K562 (cell line): ENCODE data around the gene CCDC85C. TPM values are rescaled to one million over a fixed set of nuclear protein-coding genes. Genes with fewer than 3 reads are reported as not detected.
A peak's percentile ranks its signal among the peaks of the same experiment; 100 is the strongest.

Experiments
- ARID1B ChIP-seq: fragments of 450-650 bp; IDR thresholded peaks from 2 replicates; pipeline ENCODE4 v1.6.1; 2016; ENCODE audit warnings: antibody characterized with exemption, mild to moderate bottlenecking, inconsistent platforms
- ATF1 ChIP-seq, 2 experiments: fragments of 450-650 bp in 1 of 2; IDR thresholded peaks; 2 replicates each; pipeline ENCODE4 v1.6.1; 2016; ENCODE audit warnings: missing compliant biosample characterization in 1 of 2, missing genetic modification characterization in 1 of 2
- BHLHE40 ChIP-seq: IDR thresholded peaks from 2 replicates; pipeline ENCODE4 v1.6.1; 2011; ENCODE audit warnings: low read length, improper control_type of control experiment
- BRCA1 ChIP-seq, 2 experiments: fragments of 450-650 bp in 1 of 2; sonication (generic) in 1 of 2; formaldehyde crosslinking in 1 of 2; IDR thresholded peaks; 2 replicates each; pipeline versions ENCODE4 v1.5.0 to v1.6.1; 2017 to 2020; ENCODE audit warnings: mild to moderate bottlenecking in 1 of 2, missing genetic modification reagents in 1 of 2
- CTBP1 ChIP-seq: fragments of 450-650 bp; IDR thresholded peaks from 2 replicates; pipeline ENCODE4 v1.6.1; 2016; ENCODE audit warnings: borderline replicate concordance
- ELF1 ChIP-seq: fragments of 200-800 bp; sonication (Bioruptor generic); IDR thresholded peaks from 2 replicates; pipeline ENCODE4 v1.6.1; 2016; ENCODE audit warnings: missing genetic modification characterization, missing compliant biosample characterization
- FOXA1 ChIP-seq: fragments of 450-650 bp; IDR thresholded peaks from 2 replicates; pipeline ENCODE4 v1.6.1; 2016; ENCODE audit warnings: mild to moderate bottlenecking, borderline replicate concordance
- FOXP1 ChIP-seq: sonication (generic); formaldehyde crosslinking; IDR thresholded peaks from 2 replicates; pipeline ENCODE4 v1.8.0; 2022; ENCODE audit warnings: mild to moderate bottlenecking, missing genetic modification reagents
- GATA2 ChIP-seq: sonication (generic); formaldehyde crosslinking; IDR thresholded peaks from 2 replicates; pipeline ENCODE4 v1.4.0; 2020; ENCODE audit warnings: mild to moderate bottlenecking, missing genetic modification reagents
- HOXB6 ChIP-seq: fragments of 250-450 bp; sonication (Bioruptor Pico); IDR thresholded peaks from 2 replicates; pipeline ENCODE4 v1.5.1; 2022; ENCODE audit warnings: mild to moderate bottlenecking, borderline replicate concordance
- MCM3 ChIP-seq: fragments of 450-650 bp; IDR thresholded peaks from 2 replicates; pipeline ENCODE4 v1.6.1; 2016
- MED1 ChIP-seq: sonication (generic); formaldehyde crosslinking; IDR thresholded peaks from 2 replicates; pipeline ENCODE4 v1.8.1; 2023; ENCODE audit warnings: missing genetic modification reagents, borderline replicate concordance
- MEF2D ChIP-seq: conservative IDR thresholded peaks from 2 replicates; pipeline ENCODE4 v1.6.1; 2016; ENCODE audit warnings: low read depth, missing genetic modification characterization, missing compliant biosample characterization
- MLX ChIP-seq, 2 experiments: fragments of 450-650 bp in 1 of 2; sonication (generic) in 1 of 2; formaldehyde crosslinking; conservative IDR thresholded peaks; 2 replicates each; pipeline versions ENCODE4 v1.4.0 to v1.8.1; 2020 to 2022; ENCODE audit warnings: mild to moderate bottlenecking in 1 of 2, missing genetic modification reagents in 1 of 2
- NFXL1 ChIP-seq: fragments of 450-650 bp; formaldehyde crosslinking; IDR thresholded peaks from 2 replicates; pipeline ENCODE4 v1.4.0; 2021; ENCODE audit warnings: mild to moderate bottlenecking
- PHTF2 ChIP-seq: fragments of 250-450 bp; sonication (Bioruptor Pico); IDR thresholded peaks from 2 replicates; pipeline ENCODE4 v1.5.0; 2021; ENCODE audit warnings: mild to moderate bottlenecking
- POLR2B ChIP-seq: fragments of 450-650 bp; IDR thresholded peaks from 2 replicates; pipeline ENCODE4 v1.6.1; 2018; ENCODE audit warnings: low read depth; ENCODE audit not compliant: partially characterized antibody
- POU5F1 ChIP-seq: fragments of 150-350 bp; IDR thresholded peaks from 2 replicates; pipeline ENCODE4 v1.6.1; 2014; ENCODE audit warnings: borderline replicate concordance, low read length, low read depth, mild to moderate bottlenecking; ENCODE audit not compliant: partially characterized antibody
- RBBP5 ChIP-seq: fragments of 200-600 bp; sonication (generic); IDR thresholded peaks from 2 replicates; pipeline ENCODE4 v1.6.1; 2012; ENCODE audit warnings: borderline replicate concordance, mild to moderate bottlenecking, low read length, control low read depth, inconsistent platforms; ENCODE audit not compliant: insufficient read depth, poor library complexity, severe bottlenecking
- RBM25 ChIP-seq: fragments of 200-400 bp; formaldehyde crosslinking; IDR thresholded peaks from 2 replicates; pipeline ENCODE4 v1.6.1; 2018; ENCODE audit warnings: low read length, low read depth, moderate library complexity; ENCODE audit not compliant: severe bottlenecking
- SAFB ChIP-seq: fragments of 200-400 bp; formaldehyde crosslinking; IDR thresholded peaks from 2 replicates; pipeline ENCODE4 v1.6.1; 2017; ENCODE audit warnings: low read depth, low read length, borderline replicate concordance
- SLC30A9 ChIP-seq: fragments of 250-450 bp; sonication (Bioruptor Pico); IDR thresholded peaks from 2 replicates; pipeline ENCODE4 v1.8.0; 2022; ENCODE audit warnings: mild to moderate bottlenecking, moderate library complexity
- SP1 ChIP-seq: sonication (generic); formaldehyde crosslinking; IDR thresholded peaks from 2 replicates; pipeline ENCODE4 v1.8.1; 2022; ENCODE audit warnings: mild to moderate bottlenecking, missing genetic modification reagents
- STAG1 ChIP-seq: sonication (generic); formaldehyde crosslinking; IDR thresholded peaks from 2 replicates; pipeline ENCODE4 v1.5.0; 2020; ENCODE audit warnings: missing genetic modification reagents, borderline replicate concordance
- TRIM24 ChIP-seq, 2 experiments: fragments of 450-650 bp; IDR thresholded peaks; 2 replicates each; pipeline ENCODE4 v1.6.1; 2016
- ZC3H11A ChIP-seq: IDR thresholded peaks from 2 replicates; pipeline ENCODE4 v1.6.1; 2012; ENCODE audit warnings: low read depth, low read length, improper control_type of control experiment
- ZNF77 ChIP-seq: fragments of 250-450 bp; sonication (Bioruptor Pico); IDR thresholded peaks from 2 replicates; pipeline ENCODE4 v1.5.0; 2020
- ZSCAN32 ChIP-seq: fragments of 450-650 bp; formaldehyde crosslinking; IDR thresholded peaks from 2 replicates; pipeline ENCODE4 v1.4.0; 2020; ENCODE audit warnings: mild to moderate bottlenecking, moderate library complexity
- polyA plus RNA-seq, 8 experiments: library from polyadenylated mRNA; depleted of rRNA in 4 of 8; stranded (reverse) in 5 of 8; unstranded in 3 of 8; fragments of >200 nt; fragmentation: Nextera tagmentation in 2 of 8; fragmentation: Illumina TruSeq in 1 of 8; extraction: Ambion mirVana in 2 of 8; extraction: Trizol in 1 of 8; gene quantifications; 2 replicates each; pipeline versions ENCODE4 v1.2.1 to v1.2.3, GENCODE V29; 2011 to 2014; ENCODE audit warnings: inconsistent platforms in 1 of 8, missing spikeins in 1 of 8
- total RNA-seq, 7 experiments: library from RNA; depleted of rRNA in 6 of 7; stranded (reverse); fragments of >200 nt in 6 of 7; fragmentation: Illumina TruSeq in 2 of 7; extraction: Trizol in 2 of 7; gene quantifications; 2 replicates each; pipeline versions ENCODE4 v1.2.1 to v1.2.3, GENCODE V29; 2011 to 2021; ENCODE audit warnings: low replicate concordance in 1 of 7
- TF ChIP-seq, protein P1 (sequence below): fragments of 250-450 bp; sonication (Bioruptor Pico); IDR thresholded peaks from 2 replicates; pipeline ENCODE4 v1.4.0; 2020; ENCODE audit warnings: borderline replicate concordance

Gene CCDC85C
- total and polyA plus RNA-seq, 9 of the 15 experiments (the other 6 are each of a cell fraction or from before 2014, with no cell fraction given) = 0.18 to 22.0 (median 6.3) TPM

- no peak for TF ChIP-seq MLX (CRISPR knock-in tag; conservative IDR thresholded peaks at IDR 0.05)
- no peak for TF ChIP-seq ZSCAN32 (CRISPR knock-in tag)
- TF ChIP-seq MCM3 = no peak
- TF ChIP-seq BRCA1 (IDR thresholded peaks at IDR 0.05) = no peak
- no peak for TF ChIP-seq BRCA1 (CRISPR knock-in tag; IDR thresholded peaks at IDR 0.05)
- TF ChIP-seq NFXL1 (CRISPR knock-in tag) = no peak
- TF ChIP-seq BHLHE40 = peak; percentile 71
- no peak for TF ChIP-seq ATF1 (CRISPR knock-in tag; IDR thresholded peaks at IDR 0.05)
- peak; percentile 26; the same call in 1 of the 2 replicates for TF ChIP-seq ATF1 (tag; IDR thresholded peaks at IDR 0.05)
- TF ChIP-seq TRIM24 (IDR thresholded peaks at IDR 0.05) = peak; percentile 91 to 95
- no peak for TF ChIP-seq SLC30A9
- TF ChIP-seq MEF2D (tag) = no peak
- peak; percentile 88; the same call in 1 of the 2 replicates for TF ChIP-seq CTBP1
- no peak for TF ChIP-seq STAG1
- peak; percentile 95 for TF ChIP-seq ARID1B
- TF ChIP-seq HOXB6 (CRISPR knock-in tag) = no peak
- peak; percentile 22; the same call in 1 of the 2 replicates for TF ChIP-seq SP1 (CRISPR knock-in tag)
- no peak for TF ChIP-seq ZNF77 (CRISPR knock-in tag)
- no peak for TF ChIP-seq PHTF2 (CRISPR knock-in tag)
- no peak for TF ChIP-seq RBM25
- TF ChIP-seq, protein P1, sequence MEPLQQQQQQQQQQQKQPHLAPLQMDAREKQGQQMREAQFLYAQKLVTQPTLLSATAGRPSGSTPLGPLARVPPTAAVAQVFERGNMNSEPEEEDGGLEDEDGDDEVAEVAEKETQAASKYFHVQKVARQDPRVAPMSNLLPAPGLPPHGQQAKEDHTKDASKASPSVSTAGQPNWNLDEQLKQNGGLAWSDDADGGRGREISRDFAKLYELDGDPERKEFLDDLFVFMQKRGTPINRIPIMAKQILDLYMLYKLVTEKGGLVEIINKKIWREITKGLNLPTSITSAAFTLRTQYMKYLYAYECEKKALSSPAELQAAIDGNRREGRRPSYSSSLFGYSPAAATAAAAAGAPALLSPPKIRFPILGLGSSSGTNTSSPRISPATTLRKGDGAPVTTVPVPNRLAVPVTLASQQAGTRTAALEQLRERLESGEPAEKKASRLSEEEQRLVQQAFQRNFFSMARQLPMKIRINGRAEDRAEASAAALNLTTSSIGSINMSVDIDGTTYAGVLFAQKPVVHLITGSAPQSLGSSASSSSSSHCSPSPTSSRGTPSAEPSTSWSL (CRISPR knock-in tag) = no peak
- peak; percentile 38 for TF ChIP-seq RBBP5
- TF ChIP-seq SAFB = no peak
- TF ChIP-seq ZC3H11A = no peak
- no peak for TF ChIP-seq ELF1 (tag)
- peak; percentile 63 for TF ChIP-seq GATA2
- TF ChIP-seq FOXA1 = no peak
- TF ChIP-seq FOXP1 = no peak
- TF ChIP-seq POU5F1 = no peak
- no peak for TF ChIP-seq MED1 (CRISPR knock-in tag)
- TF ChIP-seq POLR2B = no peak
These were observed 31.6 kb downstream of the CCDC85C start (continued) for GRCh38 chr14:99572173-99572999.
